GM12891 (cell line): ENCODE results near the gene IQCK.

ENCODE experiments used
- DNase-seq: peaks from one replicate; pipeline ENCODE4 v3.0.0; 2011; ENCODE audit warnings: low spot score; ENCODE audit not compliant: insufficient read length
- FAIRE-seq: peaks from 2 replicates; lab custom pipeline; 2011; peaks lifted over from hg19 to GRCh38; lab: Jason Lieb, UNC
- PAX5 ChIP-seq: IDR thresholded peaks from 2 replicates; pipeline ENCODE4 v1.6.1; 2011; ENCODE audit warnings: low read length, moderate library complexity, mild to moderate bottlenecking; ENCODE audit not compliant: insufficient read depth, severe bottlenecking
- POLR2A ChIP-seq: IDR thresholded peaks from 2 replicates; pipeline ENCODE4 v1.6.1; 2011; ENCODE audit warnings: low read depth, low read length, control low read depth
- POLR2AphosphoS5 ChIP-seq: IDR thresholded peaks from 2 replicates; pipeline ENCODE4 v1.6.1; 2011; ENCODE audit warnings: low read depth, low read length, control low read depth
- POU2F2 ChIP-seq: IDR thresholded peaks from 2 replicates; pipeline ENCODE4 v1.6.1; 2011; ENCODE audit warnings: low read depth, mild to moderate bottlenecking, control low read depth, low read length, moderate library complexity
- SPI1 ChIP-seq: IDR thresholded peaks from 2 replicates; pipeline ENCODE4 v1.6.1; 2011; ENCODE audit warnings: low read depth, low read length, control low read depth
- TAF1 ChIP-seq: IDR thresholded peaks from 2 replicates; pipeline ENCODE4 v1.6.1; 2011; ENCODE audit warnings: low read depth, low read length, control low read depth

IQCK gene

GRCh38 chr16:19706846-19707245 is 11.2 kb upstream of the IQCK start:
- no peak for DNase-seq
- TF ChIP-seq POU2F2 (no peak), PAX5 (no peak), SPI1 (no peak), TAF1 (no peak), POLR2A (no peak), POLR2AphosphoS5 (no peak)
- no peak for FAIRE-seq

GRCh38 chr16:19707569-19708295 is 10.3 kb upstream of the IQCK start:
- FAIRE-seq (no peak), DNase-seq (no peak)
- TF ChIP-seq POLR2A (no peak), PAX5 (no peak)

DNA sequence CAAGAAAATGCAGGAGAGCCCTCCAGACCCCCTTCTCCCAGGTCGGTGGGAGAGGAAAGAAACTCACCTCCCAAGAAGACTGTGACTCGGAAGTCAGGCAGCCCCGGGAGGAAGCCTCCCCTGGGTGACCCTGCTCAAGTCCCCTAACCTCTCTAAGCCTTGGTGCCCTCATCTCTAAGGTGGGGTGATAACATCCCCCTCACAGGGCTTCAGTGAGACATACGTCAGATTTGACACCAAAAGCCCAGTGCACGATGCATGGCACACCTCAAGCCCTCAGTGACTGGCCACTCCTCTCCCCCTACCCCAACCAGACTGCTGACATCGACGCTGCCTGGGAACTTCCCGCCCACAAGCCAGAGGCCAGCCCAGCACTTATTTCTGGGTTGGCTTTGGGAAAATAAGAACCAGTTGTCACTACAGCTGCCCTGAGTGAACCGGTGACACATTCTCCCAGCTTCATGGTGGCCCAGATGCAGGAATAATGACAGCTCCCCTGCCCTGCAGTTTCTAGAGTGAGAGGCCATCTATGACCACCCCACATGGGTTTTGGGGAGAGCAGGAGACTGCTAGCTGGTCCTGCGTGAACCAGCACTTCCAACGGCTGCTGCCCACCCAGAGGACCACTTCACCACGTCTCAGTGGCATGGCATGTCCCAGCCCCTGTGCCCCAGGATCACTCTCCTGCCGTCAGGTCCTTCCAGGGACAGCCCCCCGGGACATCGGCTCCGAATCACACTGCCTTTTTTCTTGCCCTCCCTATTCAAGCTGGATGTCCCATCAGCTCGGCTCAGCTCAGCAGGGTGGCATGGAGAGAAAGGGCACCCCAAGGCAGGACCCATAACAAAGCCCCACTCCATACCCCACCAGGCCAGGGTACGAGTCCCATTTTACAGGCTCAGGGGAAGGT is 9.5 kb upstream of the IQCK start:
- FAIRE-seq (no peak), DNase-seq (no peak)
- TF ChIP-seq TAF1 = no peak

DNA sequence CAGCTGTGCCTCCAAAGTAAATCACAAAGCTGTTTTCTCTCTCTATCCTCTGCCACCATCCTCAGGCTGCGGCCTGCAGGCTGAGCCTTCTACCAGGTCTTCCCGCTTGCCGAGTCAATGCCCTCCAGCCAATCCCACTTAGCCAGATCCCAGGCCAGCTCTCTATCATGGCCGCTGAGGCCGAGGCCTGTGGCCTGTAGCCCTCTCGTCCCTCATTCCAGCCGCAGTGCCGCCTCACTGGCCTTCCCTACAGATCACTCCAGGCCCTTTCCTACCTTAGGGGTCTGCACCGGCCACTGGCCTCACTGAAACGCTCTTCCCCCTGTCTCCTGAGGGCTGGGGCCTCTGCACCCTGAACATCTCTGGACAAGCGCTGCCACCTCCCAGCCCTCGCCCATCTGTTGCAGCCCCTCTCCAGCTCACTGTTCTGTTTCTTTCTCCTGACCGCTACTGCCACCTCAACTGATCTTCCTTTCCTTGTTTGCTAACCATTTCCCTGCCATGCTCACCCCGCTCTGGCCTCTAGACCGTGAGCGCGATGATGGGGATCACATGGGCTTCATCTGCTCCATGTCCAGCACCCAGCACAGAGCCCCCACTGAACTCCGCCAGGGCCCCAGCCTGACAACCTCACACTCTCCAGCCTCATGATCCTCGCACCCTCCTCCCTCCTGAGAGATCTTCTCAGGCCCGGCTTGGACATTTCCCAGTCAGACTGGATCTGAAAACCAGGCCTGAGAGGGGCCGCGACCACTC is 8.5 kb upstream of the IQCK start:
- TF ChIP-seq POLR2A (no peak), SPI1 (no peak), PAX5 (no peak), POLR2AphosphoS5 (no peak), TAF1 (no peak), POU2F2 (no peak)
- FAIRE-seq (no peak), DNase-seq (no peak)

DNA sequence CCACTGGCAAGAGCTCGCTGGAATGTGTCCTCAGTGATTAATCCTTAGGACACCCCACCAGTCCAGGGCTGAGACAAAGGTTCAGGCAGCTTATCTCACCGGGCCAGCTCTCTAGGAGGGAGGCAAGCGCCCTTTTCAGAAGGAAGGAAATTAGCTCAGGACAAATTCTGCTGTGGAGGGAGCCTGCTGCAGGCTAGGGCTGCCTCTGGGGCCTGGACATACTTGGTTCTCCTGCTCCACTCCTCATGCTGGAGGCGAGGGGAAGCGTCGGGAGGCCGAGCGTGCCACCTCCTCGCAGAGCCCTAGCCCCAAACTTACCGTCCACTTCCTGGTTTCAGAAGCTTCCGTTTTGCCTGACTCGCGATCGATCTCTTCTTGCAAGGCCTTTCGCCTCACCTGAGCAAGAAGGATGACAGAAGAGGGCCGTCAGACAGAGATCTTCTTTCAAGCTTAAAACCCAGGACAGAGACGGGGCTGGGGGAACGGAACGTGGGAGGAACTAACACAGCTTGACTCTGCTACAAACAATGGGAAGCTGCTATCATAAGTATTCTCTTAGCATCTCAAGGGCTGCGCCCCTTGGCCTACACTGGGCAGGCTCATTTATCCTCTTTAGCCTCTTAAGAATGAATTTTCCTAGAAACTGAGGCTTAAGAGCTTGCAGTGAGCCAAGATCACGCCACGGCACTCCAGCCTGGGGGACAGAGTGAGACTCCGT is 7.7 kb upstream of the IQCK start:
- no peak for DNase-seq
- FAIRE-seq = no peak
- no peak for TF ChIP-seq POLR2AphosphoS5
- no peak for TF ChIP-seq TAF1
- TF ChIP-seq SPI1 = no peak
- no peak for TF ChIP-seq POU2F2
- TF ChIP-seq POLR2A = no peak
- TF ChIP-seq PAX5 = no peak

DNA sequence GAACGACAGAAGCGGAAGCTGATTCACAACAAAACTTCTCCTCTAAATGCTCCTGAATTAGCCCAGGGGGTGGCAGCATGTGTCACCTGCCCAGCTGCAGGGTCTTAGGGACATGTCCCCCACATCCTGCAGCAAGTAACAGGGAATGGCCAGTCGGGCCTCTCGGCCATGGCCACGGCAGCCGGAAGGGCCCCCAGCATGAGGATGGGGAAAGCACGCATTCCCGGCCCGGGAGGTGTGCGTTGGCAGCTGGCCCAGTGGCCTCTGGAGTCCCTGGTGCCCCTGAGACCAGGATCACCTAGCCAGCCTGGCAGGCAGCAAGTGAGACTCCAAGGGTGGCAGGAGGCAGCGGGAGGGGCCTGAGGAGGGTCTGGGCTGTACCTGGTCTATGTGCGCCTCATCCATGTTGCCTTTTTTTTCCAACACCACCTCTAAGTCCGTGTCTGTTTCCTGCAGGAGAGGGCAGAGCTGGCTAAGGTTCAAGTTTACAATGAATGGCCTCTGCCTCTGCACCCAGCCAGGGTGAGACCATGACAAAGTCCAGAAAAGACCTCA is 7.0 kb upstream of the IQCK start:
- FAIRE-seq = no peak
- TF ChIP-seq POU2F2 = no peak
- no peak for TF ChIP-seq SPI1
- TF ChIP-seq TAF1 = no peak
- no peak for TF ChIP-seq PAX5
- TF ChIP-seq POLR2AphosphoS5 = no peak; the same call in 1 of the 2 replicates
- TF ChIP-seq POLR2A = no peak
- no peak for DNase-seq

- no peak for FAIRE-seq
- no peak for TF ChIP-seq POLR2A
- TF ChIP-seq TAF1 = no peak
- no peak for TF ChIP-seq POLR2AphosphoS5
- TF ChIP-seq SPI1 = no peak
- no peak for TF ChIP-seq POU2F2
- no peak for TF ChIP-seq PAX5
- no peak for DNase-seq
Observed at GRCh38 chr16:19711643-19712042, 6.4 kb upstream of the IQCK start.

DNA sequence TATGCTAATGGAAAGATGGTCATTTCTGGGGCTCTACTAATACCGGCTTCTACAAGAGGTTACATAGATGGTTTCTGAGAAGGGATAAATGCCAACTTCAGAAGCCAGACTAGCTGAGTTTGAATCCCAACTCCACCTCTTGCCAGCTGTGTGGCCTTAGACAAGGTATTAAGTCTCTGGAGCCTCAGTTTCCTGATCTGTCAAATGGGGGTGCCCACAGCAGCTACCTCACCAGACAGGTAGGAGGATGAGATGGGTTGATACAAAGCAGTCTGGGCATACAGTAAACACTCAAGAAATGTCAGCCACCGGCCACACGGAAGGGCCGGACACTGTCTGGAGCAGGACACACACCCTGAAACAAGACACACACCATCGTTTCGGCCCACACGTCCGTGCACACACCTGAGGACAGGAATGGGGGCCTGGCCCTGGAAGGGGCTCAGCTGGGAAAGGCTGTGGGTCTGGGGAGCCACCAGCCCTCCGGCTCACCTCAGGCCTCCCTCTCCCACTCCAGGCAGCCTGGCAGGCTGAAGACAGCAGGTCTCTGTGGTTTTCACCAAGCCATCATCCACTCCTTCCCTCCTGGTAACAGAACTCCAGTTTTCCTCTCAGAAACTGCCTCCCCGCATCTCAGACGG is 5.5 kb upstream of the IQCK start:
- no peak for FAIRE-seq
- TF ChIP-seq PAX5 (no peak), POLR2A (no peak), TAF1 (no peak), SPI1 (no peak), POLR2AphosphoS5 (no peak), POU2F2 (no peak)

More for the DNA sequence above, 5.5 kb upstream of the IQCK start:
- DNase-seq = no peak
